ENCODE measurements around the gene NPAS2. TPM values are rescaled to one million over a fixed set of nuclear protein-coding genes. Genes with fewer than 3 reads are reported as not detected.

NPAS2 gene
- total RNA-seq, 4 donors from 2014 or later: 14.1 to 45.8 (median 28.1) TPM

DNA sequence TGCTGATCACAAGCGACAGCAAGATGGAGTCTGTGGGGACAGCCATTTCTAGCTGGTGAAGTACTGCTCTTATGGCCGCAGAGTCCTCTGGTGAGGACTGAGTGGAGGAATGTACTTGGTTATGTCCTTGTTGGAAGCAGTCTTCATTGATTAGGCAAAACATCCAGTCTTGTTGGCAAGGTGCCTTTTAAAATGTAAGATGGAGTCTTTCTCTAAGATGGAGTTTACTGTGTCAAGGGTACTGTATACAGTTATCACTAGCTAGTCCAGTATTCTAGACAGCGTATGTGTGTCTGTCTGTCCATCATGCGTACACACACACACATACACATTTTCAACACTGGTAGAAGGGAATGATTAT, 74.8 kb downstream of the NPAS2 start:
- H3K27ac ChIP-seq (replicated peaks in 1 of 4): no peak overlapping the region
- H3K4me1 ChIP-seq: peaks cover 16 to 32% (median 18%) of the 10 kb centered on the region in 4 donors
- intact Hi-C loops (cut with DNase I): no loop called here
- no peak overlapping the region for H3K4me3 ChIP-seq
- DNase-seq (ENCODE audit: extremely low spot score): no peak
- TF ChIP-seq POLR2AphosphoS5 (IDR thresholded peaks at IDR 0.05) (no peak), POLR2A (IDR thresholded peaks at IDR 0.05; ENCODE audit: low read depth) (no peak), CTCF (IDR thresholded peaks at IDR 0.05) (no peak), EP300 (IDR thresholded peaks at IDR 0.05) (no peak)
- H3K36me3 ChIP-seq: no peaks in the 10 kb centered on the region
- no peaks in the 10 kb centered on the region for H3K27me3 ChIP-seq
- H3K9me3 ChIP-seq: no peaks in the 10 kb centered on the region
- 95% methylated on average over 4 of the region's 4 CpGs for WGBS

- TF ChIP-seq CTCF (IDR thresholded peaks at IDR 0.05) (no peak), POLR2A (IDR thresholded peaks at IDR 0.05; ENCODE audit: low read depth) (no peak)
These were observed 75.5 kb downstream of the NPAS2 start for GRCh38 chr2:100895402-100895801.

DNA sequence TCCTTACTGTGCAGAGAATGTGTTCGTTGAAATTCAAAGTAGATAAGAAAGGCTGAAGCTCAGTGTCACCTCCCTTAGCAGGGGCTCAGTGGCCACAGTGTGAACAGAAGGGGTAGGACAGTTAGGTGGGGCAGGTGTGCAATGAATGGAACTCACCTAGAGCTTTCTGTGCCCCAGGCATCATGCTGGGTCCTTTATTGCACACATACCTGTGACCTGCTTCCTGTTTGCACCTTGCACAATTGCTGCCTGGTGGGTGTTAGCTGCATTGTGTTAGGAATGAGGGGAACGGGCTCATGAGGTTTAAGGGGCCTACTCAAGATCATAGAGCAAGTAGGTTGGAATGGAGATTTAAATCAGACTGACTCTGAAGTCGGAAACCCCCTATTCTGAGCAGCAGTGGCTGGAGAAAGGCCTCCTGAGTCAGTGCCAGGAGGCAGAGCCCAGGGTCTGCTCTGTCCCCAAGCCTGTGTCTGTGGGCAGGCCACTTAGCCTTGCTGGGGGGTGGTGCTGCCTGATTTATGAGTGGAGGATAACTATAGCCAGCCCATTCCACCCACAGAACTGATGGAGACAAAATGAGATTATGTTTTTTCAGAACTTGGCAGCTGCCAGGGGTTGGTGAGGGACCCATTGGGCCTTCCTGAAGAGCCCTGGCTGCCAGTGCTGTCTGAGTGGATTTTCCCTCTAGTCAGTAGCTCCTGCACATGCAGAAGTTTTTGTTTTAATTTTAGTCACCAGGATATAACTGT, 76.2 kb downstream of the NPAS2 start:
- no peak overlapping the region for H3K4me3 ChIP-seq
- peaks cover 16 to 32% (median 18%) of the 10 kb centered on the region in 4 donors for H3K4me1 ChIP-seq
- no peaks in the 10 kb centered on the region for H3K27me3 ChIP-seq
- H3K27ac ChIP-seq (replicated peaks in 1 of 4): no peak overlapping the region
- 55% methylated on average over 3 of the region's 3 CpGs for WGBS
- TF ChIP-seq POLR2AphosphoS5 (IDR thresholded peaks at IDR 0.05): no peak
- TF ChIP-seq CTCF (IDR thresholded peaks at IDR 0.05): no peak
- no peak for TF ChIP-seq POLR2A (IDR thresholded peaks at IDR 0.05; ENCODE audit: low read depth)
- TF ChIP-seq EP300 (IDR thresholded peaks at IDR 0.05): no peak
- H3K9me3 ChIP-seq: no peaks in the 10 kb centered on the region
- H3K36me3 ChIP-seq: no peaks in the 10 kb centered on the region
- no peak for DNase-seq (ENCODE audit: extremely low spot score)
- intact Hi-C loops (cut with DNase I): no loop called here

More at GRCh38 chr2:100895402-100895801, 75.5 kb downstream of the NPAS2 start:
- Histone ChIP-seq H3K27me3 (no peaks in the 10 kb centered on the region), H3K9me3 (no peaks in the 10 kb centered on the region), H3K4me3 (no peak overlapping the region), H3K36me3 (no peaks in the 10 kb centered on the region), H3K27ac (replicated peaks in 1 of 4) (no peak overlapping the region), H3K4me1 (peaks cover 16 to 32% (median 18%) of the 10 kb centered on the region in 4 donors)
- intact Hi-C loops (cut with DNase I): no loop called here
- DNase-seq (ENCODE audit: extremely low spot score): no peak
- WGBS: 58% methylated on average over 3 of the region's 3 CpGs

- H3K9me3 ChIP-seq: no peaks in the 10 kb centered on the region
- no peaks in the 10 kb centered on the region for H3K27me3 ChIP-seq
- H3K4me3 ChIP-seq: no peak overlapping the region
- peaks cover 21 to 41% (median 25%) of the 10 kb centered on the region in 4 donors for H3K4me1 ChIP-seq
- intact Hi-C loops (cut with DNase I): no loop called here
- no peak for DNase-seq (ENCODE audit: extremely low spot score)
- no peak overlapping the region for H3K27ac ChIP-seq (replicated peaks in 1 of 4)
- TF ChIP-seq EP300 (IDR thresholded peaks at IDR 0.05) (no peak), CTCF (IDR thresholded peaks at IDR 0.05) (no peak), POLR2AphosphoS5 (IDR thresholded peaks at IDR 0.05) (no peak), POLR2A (IDR thresholded peaks at IDR 0.05; ENCODE audit: low read depth) (no peak)
- H3K36me3 ChIP-seq: no peaks in the 10 kb centered on the region
- 93% methylated on average over 8 of the region's 8 CpGs for WGBS
These were observed 78.2 kb downstream of the NPAS2 start for GRCh38 chr2:100898035-100898665.

All from esophagus muscularis mucosa (tissue), 4 donors.